Thyroid gland (tissue), 4 donors: Measurements from ENCODE around the gene ST6GALNAC3. TPM values are rescaled to one million over a fixed set of nuclear protein-coding genes. Genes with fewer than 3 reads are reported as not detected.

Experiments
- DNase-seq, 2 donors: peaks; one replicate each; pipeline ENCODE4 v3.0.0-alpha.2; 2019
- H3K27ac ChIP-seq, 3 donors: fragments of 200-600 bp; sonication (generic); 1 replicate in 2 of 3; 2 replicates in 1 of 3; pipeline ENCODE4 v1.5.1; 2016 to 2019; ENCODE audit warnings: mild to moderate bottlenecking in 1 of 3, moderate library complexity in 1 of 3
- H3K27me3 ChIP-seq: fragments of 200-600 bp; sonication (generic); one replicate; pipeline ENCODE4 v1.5.1; 2019
- H3K36me3 ChIP-seq, 2 donors: fragments of 200-600 bp; sonication (generic); one replicate each; pipeline ENCODE4 v1.5.1; 2016 to 2019
- H3K4me1 ChIP-seq, 2 donors: fragments of 200-600 bp; sonication (generic); one replicate each; pipeline ENCODE4 v1.5.1; 2017 to 2019
- H3K4me3 ChIP-seq, 3 donors: fragments of 200-600 bp; sonication (generic); replicated peaks in 1 of 3; 1 replicate in 2 of 3; 2 replicates in 1 of 3; pipeline ENCODE4 v1.5.1; 2016; ENCODE audit warnings: mild to moderate bottlenecking in 1 of 3
- H3K9me3 ChIP-seq: fragments of 200-600 bp; sonication (generic); one replicate; pipeline ENCODE4 v1.5.1; 2017
- POLR2A ChIP-seq, 2 donors: fragments of 450-650 bp; IDR thresholded peaks; one replicate each; pipeline ENCODE4 v1.6.1; 2017; ENCODE audit warnings: antibody characterized with exemption in 2 of 2, mild to moderate bottlenecking in 2 of 2, moderate library complexity in 1 of 2
- WGBS, 2 donors: methylation state at CpG; one replicate each; pipeline ENCODE4 v1.1.5; 2017; 5-methylcytosine and 5-hydroxymethylcytosine counted together
- intact Hi-C: fragments of 100-400 bp; cut with DNase I; formaldehyde crosslinking; loops from one replicate; pipeline ENCODE4 v1.15.1; 2023
- total RNA-seq, 4 donors: library from RNA; depleted of rRNA; stranded (reverse); fragments of >200 nt; gene quantifications; one replicate each; pipeline ENCODE4 v1.2.3, GENCODE V29; 2016
- TF ChIP-seq, protein P1 (sequence below), 6 experiments: fragments of 200-600 bp in 3 of 6; fragments of 450-650 bp in 3 of 6; sonication (generic) in 3 of 6; IDR thresholded peaks; one replicate each; pipeline ENCODE4 v1.5.1; 2016 to 2019; ENCODE audit warnings: antibody characterized with exemption in 6 of 6, mild to moderate bottlenecking in 2 of 6, inconsistent platforms in 1 of 6, moderate library complexity in 1 of 6

Gene ST6GALNAC3
- total RNA-seq, 4 donors from 2014 or later: 17.4 to 35.6 (median 31.6) TPM

DNA sequence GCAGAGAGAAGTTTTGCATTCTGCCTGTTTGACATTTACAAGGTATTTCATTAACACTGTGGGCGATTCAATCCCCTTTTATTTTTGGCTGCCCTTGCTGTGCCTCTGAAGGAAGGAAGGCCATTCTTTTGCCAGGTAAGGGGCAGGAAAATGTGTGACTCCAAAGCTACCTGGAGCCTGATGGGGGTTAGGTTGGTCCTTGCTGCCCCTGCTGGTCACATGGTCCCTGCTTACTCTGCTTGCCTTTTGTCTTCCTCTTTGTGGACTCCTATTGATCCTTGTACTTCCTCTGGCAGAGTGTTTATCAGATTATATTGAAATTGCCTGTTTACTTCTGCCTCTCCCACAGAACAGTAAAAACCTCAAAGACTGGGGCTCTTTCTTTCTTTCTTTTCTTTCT lies 65.7 kb downstream of the ST6GALNAC3 start:
- Histone ChIP-seq H3K36me3 (no peaks in the 10 kb centered on the region), H3K4me1 (peaks cover 42 to 92% of the 10 kb centered on the region in 2 donors), H3K27ac (peak overlapping the region; percentile 49 to 74 (median 73)), H3K27me3 (no peaks in the 10 kb centered on the region), H3K4me3 (no peak overlapping the region), H3K9me3 (no peaks in the 10 kb centered on the region)
- DNase-seq: peak; percentile 20 to 29
- intact Hi-C loops: no loop called here
- 33 to 52% methylated on average over 1 of the region's 1 CpG for WGBS, 2 donors
- no peak for TF ChIP-seq POLR2A (IDR thresholded peaks at IDR 0.05)
- TF ChIP-seq, protein P1, sequence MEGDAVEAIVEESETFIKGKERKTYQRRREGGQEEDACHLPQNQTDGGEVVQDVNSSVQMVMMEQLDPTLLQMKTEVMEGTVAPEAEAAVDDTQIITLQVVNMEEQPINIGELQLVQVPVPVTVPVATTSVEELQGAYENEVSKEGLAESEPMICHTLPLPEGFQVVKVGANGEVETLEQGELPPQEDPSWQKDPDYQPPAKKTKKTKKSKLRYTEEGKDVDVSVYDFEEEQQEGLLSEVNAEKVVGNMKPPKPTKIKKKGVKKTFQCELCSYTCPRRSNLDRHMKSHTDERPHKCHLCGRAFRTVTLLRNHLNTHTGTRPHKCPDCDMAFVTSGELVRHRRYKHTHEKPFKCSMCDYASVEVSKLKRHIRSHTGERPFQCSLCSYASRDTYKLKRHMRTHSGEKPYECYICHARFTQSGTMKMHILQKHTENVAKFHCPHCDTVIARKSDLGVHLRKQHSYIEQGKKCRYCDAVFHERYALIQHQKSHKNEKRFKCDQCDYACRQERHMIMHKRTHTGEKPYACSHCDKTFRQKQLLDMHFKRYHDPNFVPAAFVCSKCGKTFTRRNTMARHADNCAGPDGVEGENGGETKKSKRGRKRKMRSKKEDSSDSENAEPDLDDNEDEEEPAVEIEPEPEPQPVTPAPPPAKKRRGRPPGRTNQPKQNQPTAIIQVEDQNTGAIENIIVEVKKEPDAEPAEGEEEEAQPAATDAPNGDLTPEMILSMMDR (IDR thresholded peaks at IDR 0.05): peak in 1 of 6 experiments; percentile 17

DNA sequence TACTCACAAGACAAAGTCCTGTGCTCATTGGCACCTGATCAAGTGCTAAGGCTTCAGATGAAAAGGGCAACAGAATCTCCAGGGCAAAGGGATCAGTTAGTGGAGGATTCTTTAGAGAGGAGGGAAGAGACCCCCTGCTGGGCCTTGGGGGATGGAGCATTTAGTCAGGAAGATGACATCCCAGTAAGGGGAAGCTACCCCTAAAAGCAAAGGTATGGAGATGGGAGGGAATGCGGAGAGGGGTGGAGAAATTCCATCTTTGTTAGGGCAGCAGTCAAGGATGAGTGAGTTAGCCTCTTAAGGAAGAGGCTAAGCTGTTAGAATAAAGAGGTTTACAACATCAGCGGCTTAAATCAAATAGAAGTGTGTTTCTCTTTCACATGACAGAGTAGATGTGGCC lies 67.4 kb downstream of the ST6GALNAC3 start:
- 49 to 62% methylated on average over 2 of the region's 2 CpGs for WGBS, 2 donors
- no peak overlapping the region for H3K4me3 ChIP-seq
- TF ChIP-seq, protein P1 (IDR thresholded peaks at IDR 0.05): no peak
- TF ChIP-seq POLR2A (IDR thresholded peaks at IDR 0.05): no peak
- H3K36me3 ChIP-seq: no peaks in the 10 kb centered on the region
- intact Hi-C loops: no loop called here
- no peaks in the 10 kb centered on the region for H3K27me3 ChIP-seq
- DNase-seq: no peak
- peaks cover 42 to 82% of the 10 kb centered on the region in 2 donors for H3K4me1 ChIP-seq
- no peaks in the 10 kb centered on the region for H3K9me3 ChIP-seq
- H3K27ac ChIP-seq: peak overlapping the region in 2 of 3 donors; percentile 13 to 73

DNA sequence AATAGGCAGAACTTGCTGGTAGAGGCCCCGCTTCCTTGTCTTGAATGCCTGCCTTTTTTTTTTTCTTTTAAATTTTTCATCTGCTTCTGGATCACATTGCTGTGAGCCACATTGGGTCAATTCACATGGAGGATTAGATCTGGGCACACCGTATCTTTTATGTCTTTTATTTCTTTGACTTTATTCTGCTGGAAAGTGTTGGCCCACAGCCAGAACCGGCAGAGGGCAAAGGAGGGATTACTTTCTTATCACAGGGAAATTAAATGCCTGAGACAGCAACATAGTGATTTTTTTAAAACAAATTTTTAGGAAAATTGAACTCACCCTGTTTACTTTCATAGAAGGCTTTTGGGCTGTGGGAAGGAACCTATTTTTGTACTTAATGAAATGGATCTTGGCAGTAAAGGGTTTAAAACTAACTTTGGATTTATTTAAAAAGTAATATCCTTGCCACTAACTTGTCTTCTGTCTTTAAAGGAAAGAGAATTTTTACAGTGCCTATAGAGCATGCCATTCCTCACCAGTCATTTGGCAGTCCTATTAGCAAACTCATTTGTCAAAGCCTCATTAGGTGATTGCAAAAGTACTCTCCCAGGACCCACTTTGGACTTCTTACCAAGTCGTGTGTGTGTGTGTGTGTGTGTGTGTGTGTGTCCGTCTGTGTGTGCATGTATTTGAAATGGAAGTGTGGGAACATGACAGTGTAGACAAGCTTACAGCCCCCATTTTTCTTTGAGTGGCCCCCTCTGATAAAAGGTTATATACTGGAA lies 68.4 kb downstream of the ST6GALNAC3 start:
- H3K36me3 ChIP-seq: no peaks in the 10 kb centered on the region
- 33 to 48% methylated on average over 5 of the region's 5 CpGs for WGBS, 2 donors
- peaks cover 35 to 72% of the 10 kb centered on the region in 2 donors for H3K4me1 ChIP-seq
- H3K4me3 ChIP-seq: no peak overlapping the region
- no peak for TF ChIP-seq POLR2A (IDR thresholded peaks at IDR 0.05)
- TF ChIP-seq, protein P1 (IDR thresholded peaks at IDR 0.05): no peak
- intact Hi-C loops: no loop called here
- no peaks in the 10 kb centered on the region for H3K9me3 ChIP-seq
- DNase-seq: peak; percentile 46 to 52
- H3K27ac ChIP-seq: peak overlapping the region; percentile 13 to 52 (median 38)
- H3K27me3 ChIP-seq: no peaks in the 10 kb centered on the region

DNA sequence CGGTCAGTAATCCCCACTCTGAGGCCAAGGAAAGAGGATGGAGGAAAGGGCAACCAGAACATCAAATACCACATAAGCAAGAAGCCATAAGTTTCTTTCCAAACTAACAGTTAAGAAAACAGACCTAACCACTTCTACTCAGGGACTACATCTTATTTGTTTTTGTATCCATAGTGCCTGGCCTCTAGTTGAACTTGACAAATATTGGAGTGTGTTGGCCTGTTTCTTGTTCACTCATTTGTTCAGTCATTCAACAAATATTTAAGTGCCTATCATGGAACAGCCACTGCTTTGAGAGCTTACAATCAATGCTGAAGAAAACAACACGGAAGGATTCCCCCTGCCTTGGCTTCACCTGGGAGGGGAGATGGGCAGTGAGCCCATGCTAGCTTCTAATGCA lies 69.7 kb downstream of the ST6GALNAC3 start:
- no peak for DNase-seq
- Histone ChIP-seq H3K36me3 (no peaks in the 10 kb centered on the region), H3K9me3 (no peaks in the 10 kb centered on the region), H3K27me3 (no peaks in the 10 kb centered on the region), H3K27ac (peak overlapping the region in 2 of 3 donors; percentile 5 to 25), H3K4me1 (peaks cover 34 to 62% of the 10 kb centered on the region in 2 donors), H3K4me3 (no peak overlapping the region)
- WGBS, 2 donors: 33 to 50% methylated on average over 2 of the region's 2 CpGs
- intact Hi-C loops: no loop called here
- TF ChIP-seq, protein P1 (IDR thresholded peaks at IDR 0.05): no peak
- TF ChIP-seq POLR2A (IDR thresholded peaks at IDR 0.05): no peak

DNA sequence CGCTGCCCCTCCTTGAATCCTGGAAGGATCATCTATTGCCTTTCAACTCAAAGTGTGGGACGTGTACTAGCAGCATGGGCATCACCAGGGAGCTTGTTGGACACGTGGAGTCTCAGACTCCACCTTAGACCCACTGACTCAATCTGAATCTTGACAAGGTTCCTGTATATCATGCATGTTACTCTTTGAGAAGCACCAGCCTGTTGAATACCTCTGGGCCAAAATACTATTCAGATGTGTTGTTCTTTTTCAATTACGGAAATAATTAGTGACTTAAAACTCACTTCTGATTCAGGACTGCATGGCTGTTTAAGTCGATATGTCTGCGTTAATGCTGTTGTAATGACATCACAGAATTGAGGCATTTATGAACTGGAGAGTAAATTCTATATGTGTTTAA lies 70.8 kb downstream of the ST6GALNAC3 start:
- H3K27me3 ChIP-seq: no peaks in the 10 kb centered on the region
- H3K27ac ChIP-seq: no peak overlapping the region
- no peaks in the 10 kb centered on the region for H3K9me3 ChIP-seq
- H3K4me3 ChIP-seq: no peak overlapping the region
- H3K36me3 ChIP-seq: no peaks in the 10 kb centered on the region
- WGBS, 2 donors: 66 to 67% methylated on average over 6 of the region's 6 CpGs
- intact Hi-C loops: no loop called here
- peaks cover 25 to 51% of the 10 kb centered on the region in 2 donors for H3K4me1 ChIP-seq
- DNase-seq: no peak
- TF ChIP-seq, protein P1 (IDR thresholded peaks at IDR 0.05): no peak
- TF ChIP-seq POLR2A (IDR thresholded peaks at IDR 0.05): no peak
